HepG2 (cell line): Measurements from ENCODE around the gene DOCK2.

Experiments used
- EP300 ChIP-seq, 3 experiments: sonication (generic) in 1 of 3; formaldehyde crosslinking in 1 of 3; IDR thresholded peaks; 2 replicates each; pipeline versions ENCODE4 v1.5.1 to v1.6.1; 2011 to 2020; ENCODE audit warnings: low read depth in 2 of 3, low read length in 2 of 3, borderline replicate concordance in 1 of 3, improper control_type of control experiment in 1 of 3, mild to moderate bottlenecking in 1 of 3, missing genetic modification reagents in 1 of 3, moderate library complexity in 1 of 3
- NFRKB ChIP-seq: fragments of 450-650 bp; IDR thresholded peaks from 2 replicates; pipeline ENCODE4 v1.6.1; 2017
- POLR2AphosphoS2 ChIP-seq: IDR thresholded peaks from 2 replicates; pipeline ENCODE4 v1.6.1; 2011; ENCODE audit warnings: low read depth, low read length, improper control_type of control experiment
- TCF12 ChIP-seq, 2 experiments: fragments of 450-650 bp in 1 of 2; sonication (generic) in 1 of 2; formaldehyde crosslinking in 1 of 2; IDR thresholded peaks; 2 replicates each; pipeline versions ENCODE4 v1.6.1 to v1.8.0; 2017 to 2022; ENCODE audit warnings: antibody characterized with exemption in 1 of 2, mild to moderate bottlenecking in 1 of 2, missing genetic modification reagents in 1 of 2, moderate library complexity in 1 of 2
- ZNF232 ChIP-seq: sonication (generic); formaldehyde crosslinking; IDR thresholded peaks from 2 replicates; pipeline ENCODE4 v1.4.0; 2020; ENCODE audit warnings: missing genetic modification reagents, borderline replicate concordance
- ZNF281 ChIP-seq: sonication (generic); formaldehyde crosslinking; IDR thresholded peaks from 2 replicates; pipeline ENCODE4 v1.4.0; 2020; ENCODE audit warnings: missing genetic modification reagents, borderline replicate concordance
- TF ChIP-seq, protein P1 (sequence below): IDR thresholded peaks from 2 replicates; pipeline ENCODE4 v1.6.1; 2012; ENCODE audit warnings: low read length, improper control_type of control experiment

DNA sequence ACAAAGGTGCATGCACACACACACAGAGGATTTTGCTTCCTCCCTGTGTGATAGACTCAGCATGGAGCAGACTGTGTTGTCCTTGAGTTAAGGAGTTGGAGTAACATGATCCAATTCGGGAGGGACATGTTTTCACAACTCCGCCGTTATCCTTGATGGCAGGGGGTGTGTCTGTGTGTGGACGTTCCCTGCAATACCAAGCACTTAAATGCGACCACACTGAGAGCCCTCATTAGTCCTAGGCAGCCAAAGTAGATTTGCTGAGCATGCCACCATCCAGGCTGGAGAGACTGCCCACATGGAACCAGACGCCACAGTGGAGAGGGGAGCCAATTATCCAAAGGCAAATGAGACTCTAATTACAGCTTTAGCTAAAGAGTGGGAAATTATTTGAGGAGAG lies 140.1 kb downstream of the DOCK2 start:
- no peak for TF ChIP-seq NFRKB
- no peak for TF ChIP-seq ZNF232 (CRISPR knock-in tag)
- TF ChIP-seq ZNF281 (CRISPR knock-in tag), result no peak
- TF ChIP-seq, protein P1, sequence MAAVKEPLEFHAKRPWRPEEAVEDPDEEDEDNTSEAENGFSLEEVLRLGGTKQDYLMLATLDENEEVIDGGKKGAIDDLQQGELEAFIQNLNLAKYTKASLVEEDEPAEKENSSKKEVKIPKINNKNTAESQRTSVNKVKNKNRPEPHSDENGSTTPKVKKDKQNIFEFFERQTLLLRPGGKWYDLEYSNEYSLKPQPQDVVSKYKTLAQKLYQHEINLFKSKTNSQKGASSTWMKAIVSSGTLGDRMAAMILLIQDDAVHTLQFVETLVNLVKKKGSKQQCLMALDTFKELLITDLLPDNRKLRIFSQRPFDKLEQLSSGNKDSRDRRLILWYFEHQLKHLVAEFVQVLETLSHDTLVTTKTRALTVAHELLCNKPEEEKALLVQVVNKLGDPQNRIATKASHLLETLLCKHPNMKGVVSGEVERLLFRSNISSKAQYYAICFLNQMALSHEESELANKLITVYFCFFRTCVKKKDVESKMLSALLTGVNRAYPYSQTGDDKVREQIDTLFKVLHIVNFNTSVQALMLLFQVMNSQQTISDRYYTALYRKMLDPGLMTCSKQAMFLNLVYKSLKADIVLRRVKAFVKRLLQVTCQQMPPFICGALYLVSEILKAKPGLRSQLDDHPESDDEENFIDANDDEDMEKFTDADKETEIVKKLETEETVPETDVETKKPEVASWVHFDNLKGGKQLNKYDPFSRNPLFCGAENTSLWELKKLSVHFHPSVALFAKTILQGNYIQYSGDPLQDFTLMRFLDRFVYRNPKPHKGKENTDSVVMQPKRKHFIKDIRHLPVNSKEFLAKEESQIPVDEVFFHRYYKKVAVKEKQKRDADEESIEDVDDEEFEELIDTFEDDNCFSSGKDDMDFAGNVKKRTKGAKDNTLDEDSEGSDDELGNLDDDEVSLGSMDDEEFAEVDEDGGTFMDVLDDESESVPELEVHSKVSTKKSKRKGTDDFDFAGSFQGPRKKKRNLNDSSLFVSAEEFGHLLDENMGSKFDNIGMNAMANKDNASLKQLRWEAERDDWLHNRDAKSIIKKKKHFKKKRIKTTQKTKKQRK, result no peak
- no peak for TF ChIP-seq POLR2AphosphoS2
- TF ChIP-seq TCF12 (IDR thresholded peaks at IDR 0.05), result no peak
- TF ChIP-seq TCF12 (CRISPR knock-in tag; IDR thresholded peaks at IDR 0.05), result no peak
- TF ChIP-seq EP300 (IDR thresholded peaks at IDR 0.05; ENCODE audit: low read depth in 2 of 2, low read length in 2 of 2), result no peak
- TF ChIP-seq EP300 (CRISPR knock-in tag; IDR thresholded peaks at IDR 0.05; ENCODE audit: borderline replicate concordance), result no peak
